OCI-LY7 (cell line): ENCODE results near the gene NEUROD2. TPM values are rescaled to one million over a fixed set of nuclear protein-coding genes. Genes with fewer than 3 reads are reported as not detected.

ENCODE experiments used
- BruUV-seq: library from RNA; stranded (reverse); fragments of 400-500 nt; replicated peaks from 2 replicates; lab custom pipeline; 2021; lab: Mats Ljungman, UMichigan
- CTCF ChIA-PET: fragments of 300-600 bp; sonication (Branson Sonifier 250); formaldehyde crosslinking; loops from one replicate; lab custom pipeline; 2022; ENCODE audit warnings: antibody characterized with exemption; ENCODE audit not compliant: unreplicated experiment; lab: Charles Lee
- POLR2A ChIA-PET: fragments of 300-600 bp; sonication (Branson Sonifier 250); formaldehyde crosslinking; loops from one replicate; lab custom pipeline; 2022; ENCODE audit warnings: antibody characterized with exemption; lab: Charles Lee
- DNase-seq: peaks from one replicate; pipeline ENCODE4 v3.0.0-alpha.2; 2015; ENCODE audit warnings: low spot score
- H2AFZ ChIP-seq: fragments of 200-600 bp; sonication (generic), shearing (Covaris generic); 2 replicates; pipeline ENCODE4 v1.6.1; 2014; ENCODE audit warnings: mild to moderate bottlenecking, antibody characterized with exemption, low read length, moderate library complexity
- H3K27ac ChIP-seq: fragments of 200-600 bp; sonication (generic); 2 replicates; pipeline ENCODE4 v1.5.1; 2014; ENCODE audit warnings: mixed run types, low read depth, mild to moderate bottlenecking, moderate library complexity, low read length, inconsistent platforms; ENCODE audit not compliant: poor library complexity, severe bottlenecking
- H3K36me3 ChIP-seq: fragments of 200-600 bp; sonication (generic); 2 replicates; pipeline ENCODE4 v1.6.1; 2014; ENCODE audit warnings: mild to moderate bottlenecking, antibody characterized with exemption, low read length, moderate library complexity, mixed read lengths; ENCODE audit not compliant: insufficient read depth
- H3K4me1 ChIP-seq: fragments of 200-600 bp; sonication (generic); 2 replicates; pipeline ENCODE4 v1.5.1; 2014; ENCODE audit warnings: mild to moderate bottlenecking, low read length; ENCODE audit not compliant: insufficient read depth, poor library complexity, severe bottlenecking
- H3K4me2 ChIP-seq: fragments of 200-600 bp; sonication (generic); 2 replicates; pipeline ENCODE4 v1.6.1; 2014; ENCODE audit warnings: mild to moderate bottlenecking, low read length
- H3K4me3 ChIP-seq: fragments of 200-600 bp; sonication (generic); 2 replicates; pipeline ENCODE4 v1.5.1; 2014; ENCODE audit warnings: mild to moderate bottlenecking, low read depth, low read length; ENCODE audit not compliant: poor library complexity, severe bottlenecking
- H3K79me2 ChIP-seq: fragments of 200-600 bp; sonication (generic); 2 replicates; pipeline ENCODE4 v1.6.1; 2016; ENCODE audit warnings: low read depth, mild to moderate bottlenecking, low read length, moderate library complexity, mixed read lengths; ENCODE audit not compliant: insufficient read depth
- H3K9me2 ChIP-seq: fragments of 200-600 bp; sonication (generic); 2 replicates; pipeline ENCODE4 v1.6.1; 2016; ENCODE audit warnings: mild to moderate bottlenecking, low read length, mixed read lengths; ENCODE audit not compliant: insufficient read depth
- H3K9me3 ChIP-seq: fragments of 200-600 bp; sonication (generic); 2 replicates; pipeline ENCODE4 v1.6.1; 2014; ENCODE audit warnings: mild to moderate bottlenecking, mixed run types, low read length, mixed read lengths
- H4K20me1 ChIP-seq: fragments of 200-600 bp; sonication (generic); 2 replicates; pipeline ENCODE4 v1.6.1; 2014; ENCODE audit warnings: mild to moderate bottlenecking, antibody characterized with exemption, low read length, moderate library complexity, mixed read lengths; ENCODE audit not compliant: insufficient read depth
- CTCF ChIP-seq: fragments of 200-600 bp; sonication (generic); conservative IDR thresholded peaks from 2 replicates; pipeline ENCODE4 v1.5.1; 2014; ENCODE audit warnings: mild to moderate bottlenecking, antibody characterized with exemption, low read length, moderate library complexity, mixed read lengths
- EZH2phosphoT487 ChIP-seq: fragments of 200-600 bp; sonication (generic); IDR thresholded peaks from 2 replicates; pipeline ENCODE4 v1.6.1; 2018; ENCODE audit warnings: low read depth, borderline replicate concordance, mild to moderate bottlenecking, mixed run types, antibody characterized with exemption, low read length, moderate library complexity, mixed read lengths
- intact Hi-C: fragments of 100-400 bp; cut with micrococcal nuclease; formaldehyde crosslinking; loops from one replicate; pipeline ENCODE4 v1.10.0; 2022; ENCODE audit not compliant: unreplicated experiment
- total RNA-seq, 2 experiments: library from RNA; depleted of rRNA in 1 of 2; stranded (reverse); fragments of >200 nt in 1 of 2; shearing (Covaris generic) in 1 of 2; gene quantifications; 2 replicates each; pipeline ENCODE4 v1.2.3, GENCODE V29; 2014 to 2022

Gene NEUROD2
- total RNA-seq, 2 experiments from 2014 or later: not detected

GRCh38 chr17:39612935-39613464 lies 5.3 kb upstream of the NEUROD2 start:
- Histone ChIP-seq H3K9me3 (no peaks in the 10 kb centered on the region), H3K36me3 (no peaks in the 10 kb centered on the region), H4K20me1 (no peaks in the 10 kb centered on the region), H3K79me2 (no peaks in the 10 kb centered on the region), H3K4me1 (peaks cover 7% of the 10 kb centered on the region), H3K4me3 (no peak overlapping the region), H3K27ac (no peak overlapping the region), H2AFZ (no peak overlapping the region), H3K9me2 (no peaks in the 10 kb centered on the region), H3K4me2 (no peak overlapping the region)
- POLR2A ChIA-PET: no interaction called here
- CTCF ChIA-PET: no interaction called here
- no TSS peak for BruUV-seq
- DNase-seq: no peak
- intact Hi-C loops: no loop called here
- TF ChIP-seq EZH2phosphoT487 (no peak), CTCF (no peak)

- H3K9me3 ChIP-seq: no peaks in the 10 kb centered on the region
- intact Hi-C loops: no loop called here
- no TSS peak for BruUV-seq
- ChIA-PET CTCF (interaction anchor here (0.6 kb wide), 1 partner anchor 9 kb away, joined by 3 read pairs; no protein-coding TSS in a partner anchor), POLR2A (interaction anchor here (0.5 to 0.6 kb wide), 2 partner anchors 33 to 398 kb away, joined by 3 to 7 read pairs; no protein-coding TSS in a partner anchor)
- H3K79me2 ChIP-seq: no peaks in the 10 kb centered on the region
- no peak overlapping the region for H3K4me2 ChIP-seq
- no peak overlapping the region for H3K4me3 ChIP-seq
- H3K9me2 ChIP-seq: no peaks in the 10 kb centered on the region
- H3K36me3 ChIP-seq: no peaks in the 10 kb centered on the region
- H3K27ac ChIP-seq: no peak overlapping the region
- no peaks in the 10 kb centered on the region for H4K20me1 ChIP-seq
- no peak for DNase-seq
- TF ChIP-seq CTCF: no peak
- TF ChIP-seq EZH2phosphoT487: no peak
- peak overlapping the region; percentile 24; the same call in 1 of the 2 replicates for H2AFZ ChIP-seq
- H3K4me1 ChIP-seq: peaks cover 5% of the 10 kb centered on the region
Measured at GRCh38 chr17:39612291-39612894, 4.7 kb upstream of the NEUROD2 start.
